Inflammatory macrophage treated with lipopolysaccharide for 1 hour (primary cell): Measurements from ENCODE around the gene LY6G6F.
"Not testable (repeated sequence)": the region's sequence is repeated elsewhere in the genome, so short reads cannot be mapped to it uniquely, and the experiment has no call there.

ENCODE experiments used
- DNase-seq, 2 donors: peaks; one replicate each; pipeline ENCODE4 v3.0.0-alpha.2; 2020 to 2022

LY6G6F gene

GRCh38 chr6:31702819-31703716 is 3.6 kb upstream of the LY6G6F start, which contains the start of gene ABHD16A:
Gene ABHD16A, minus strand, starts transcription at chr6:31703324. Its CDS starts 43 bp downstream, at chr6:31703281.
- DNase-seq: peak; percentile 97 to 99

- DNase-seq: no peak
These were observed 735 bp upstream of the LY6G6F start for GRCh38 chr6:31705931-31706330.

DNA sequence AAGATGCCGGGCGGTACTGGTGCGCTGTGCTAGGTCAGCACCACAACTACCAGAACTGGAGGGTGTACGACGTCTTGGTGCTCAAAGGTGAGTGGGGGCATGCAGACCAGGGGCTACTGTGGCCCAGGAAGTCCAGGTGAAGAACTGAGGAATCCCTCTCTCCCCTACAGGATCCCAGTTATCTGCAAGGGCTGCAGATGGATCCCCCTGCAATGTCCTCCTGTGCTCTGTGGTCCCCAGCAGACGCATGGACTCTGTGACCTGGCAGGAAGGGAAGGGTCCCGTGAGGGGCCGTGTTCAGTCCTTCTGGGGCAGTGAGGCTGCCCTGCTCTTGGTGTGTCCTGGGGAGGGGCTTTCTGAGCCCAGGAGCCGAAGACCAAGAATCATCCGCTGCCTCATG is 1.0 kb downstream of the LY6G6F start:
- no peak for DNase-seq

DNA sequence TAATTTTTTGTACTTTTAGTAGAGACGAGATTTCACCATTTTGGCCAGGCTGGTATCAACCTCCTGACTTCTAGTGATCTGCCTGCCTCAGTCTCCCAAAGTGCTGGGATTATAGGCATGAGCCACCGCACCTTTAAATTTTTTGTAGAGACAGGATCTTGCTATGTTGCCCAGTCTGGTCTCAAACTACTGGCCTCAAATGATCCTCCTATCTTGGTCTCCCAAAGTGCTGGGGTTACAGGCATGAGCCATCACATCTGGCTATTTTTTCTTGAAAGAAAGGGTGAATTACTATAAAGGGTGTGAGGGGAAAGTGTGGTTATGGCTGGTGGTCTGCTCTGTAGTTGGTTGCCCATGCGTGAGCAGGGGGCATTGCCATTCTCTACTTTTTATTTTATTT is 1.6 kb downstream of the LY6G6F start:
- DNase-seq: no peak

DNA sequence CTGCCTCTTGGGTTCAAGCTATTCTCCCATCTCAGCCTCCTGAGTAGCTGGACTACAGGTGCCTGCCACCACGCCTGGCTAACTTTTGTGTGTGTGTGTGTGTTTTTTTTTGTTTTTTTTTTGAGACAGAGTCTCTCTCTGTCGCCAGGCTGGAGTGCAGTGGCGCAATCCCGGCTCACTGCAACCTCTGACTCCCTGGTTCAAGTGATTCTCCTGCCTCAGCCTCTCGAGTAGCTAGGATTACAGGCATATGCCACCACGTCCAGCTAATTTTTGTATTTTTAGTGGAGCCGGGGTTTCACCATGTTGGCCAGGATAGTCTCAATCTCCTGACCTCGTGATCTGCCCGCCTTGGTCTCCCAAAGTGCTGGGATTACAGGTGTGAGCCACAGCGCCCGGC is 2.5 kb downstream of the LY6G6F start:
- DNase-seq: not testable (repeated sequence)

DNA sequence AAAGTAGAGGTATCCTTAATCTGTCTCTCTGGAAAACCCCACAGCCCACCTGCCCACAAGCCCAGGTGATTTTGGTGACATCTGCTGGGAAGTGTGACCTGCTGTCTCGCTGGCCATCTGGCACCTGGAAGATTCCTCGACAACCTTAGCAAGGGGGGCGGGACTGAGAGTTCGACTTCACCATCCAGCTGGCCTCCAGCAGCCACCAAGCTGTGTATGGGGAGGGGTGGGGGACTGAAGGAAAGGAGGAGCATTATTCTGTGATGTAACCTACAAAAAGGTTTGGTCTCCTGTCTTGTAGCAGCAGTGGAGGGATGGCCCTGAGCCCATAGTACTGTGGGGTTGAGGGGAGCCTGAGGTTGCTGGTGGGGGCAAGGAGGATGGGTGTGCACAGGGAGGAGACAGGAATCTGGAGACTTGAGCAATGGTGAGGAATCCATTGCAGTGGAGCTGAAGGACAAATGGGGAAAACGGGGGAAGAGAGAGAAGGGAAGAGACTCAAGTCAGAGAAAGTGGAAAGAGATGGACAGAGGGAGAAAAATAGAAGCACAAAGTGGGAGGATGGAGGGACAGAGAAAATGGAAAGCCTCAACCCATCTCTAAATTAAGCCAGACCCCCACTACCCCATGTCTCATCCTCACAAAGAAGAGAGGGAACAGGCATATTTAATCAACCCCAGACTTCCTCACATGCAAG is 4.0 kb downstream of the LY6G6F start:
- DNase-seq: no peak

DNA sequence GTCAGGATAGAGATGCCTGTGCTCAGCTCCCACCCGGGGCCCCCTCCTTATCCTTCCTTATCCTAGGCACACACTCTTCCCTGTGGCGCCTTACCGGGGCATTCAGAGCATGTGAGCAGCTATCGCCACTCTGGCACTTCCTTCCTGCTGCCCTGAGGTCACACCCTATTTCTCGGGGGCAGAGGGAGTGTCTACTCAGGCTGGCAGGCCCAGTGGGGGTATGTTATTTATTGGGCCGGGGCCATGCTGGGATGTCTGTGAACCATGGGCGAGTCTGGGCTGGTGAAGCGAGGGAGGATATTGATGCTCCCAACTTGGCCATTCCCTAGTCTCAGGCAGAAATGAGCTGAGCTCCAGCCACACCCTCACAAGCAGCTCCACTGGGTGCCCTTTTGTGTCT is 4.6 kb downstream of the LY6G6F start:
- peak; percentile 30 to 32 for DNase-seq

- DNase-seq: no peak
These were observed 5.6 kb downstream of the LY6G6F start for GRCh38 chr6:31712296-31712695.

DNA sequence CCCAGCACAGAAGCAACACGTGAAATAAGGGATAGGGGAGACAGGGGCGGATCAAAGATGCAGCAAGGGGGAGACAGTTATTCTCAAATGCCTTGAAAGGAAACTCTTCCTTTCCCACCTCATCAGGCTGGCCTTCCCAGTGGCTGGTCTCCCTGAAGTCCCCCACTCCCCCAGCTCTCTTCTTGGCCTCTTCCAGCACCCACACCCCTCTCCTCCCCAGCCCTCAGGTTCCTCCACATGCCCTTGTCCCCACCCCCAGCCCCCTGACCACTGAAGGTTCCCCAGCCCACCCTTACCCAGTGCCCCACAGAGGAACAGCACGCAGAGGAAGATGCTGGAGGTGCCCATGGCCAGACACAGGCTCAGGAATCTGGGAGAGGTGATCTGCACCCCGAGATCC is 6.8 kb downstream of the LY6G6F start:
- no peak for DNase-seq

DNA sequence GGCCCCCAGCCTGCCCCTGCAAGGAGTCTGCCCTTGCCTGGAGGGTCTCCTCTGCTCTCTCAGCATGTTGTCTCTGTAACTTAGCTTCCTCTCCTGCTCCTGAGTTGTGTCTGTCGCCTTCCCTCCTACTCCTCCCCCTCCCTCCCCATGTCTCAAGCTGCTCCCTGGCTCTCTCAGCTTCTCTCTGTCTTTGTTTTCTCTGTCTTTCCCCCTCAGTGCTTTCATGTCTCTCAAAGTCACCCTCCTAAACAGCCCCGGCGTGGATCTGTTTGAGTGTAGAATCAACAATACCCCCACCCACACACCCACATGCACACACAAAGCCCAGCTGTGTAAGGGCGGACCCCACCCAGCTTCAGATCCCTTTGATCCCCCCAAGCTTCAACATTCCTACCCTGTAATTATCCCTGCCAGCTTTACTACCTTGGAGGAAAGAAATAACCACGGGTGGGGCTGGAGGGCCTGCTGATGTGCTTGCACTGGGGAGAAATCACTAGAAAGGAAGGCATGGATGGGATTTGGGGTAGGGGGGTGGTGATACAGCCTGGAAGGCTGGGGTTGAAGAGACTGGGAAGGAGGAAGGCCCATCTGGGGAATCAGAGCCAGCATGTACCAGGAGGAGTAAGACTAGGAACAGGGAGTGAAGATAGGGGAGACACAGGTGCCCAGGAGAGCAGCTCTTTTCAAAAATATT is 7.5 kb downstream of the LY6G6F start:
- no peak for DNase-seq

DNA sequence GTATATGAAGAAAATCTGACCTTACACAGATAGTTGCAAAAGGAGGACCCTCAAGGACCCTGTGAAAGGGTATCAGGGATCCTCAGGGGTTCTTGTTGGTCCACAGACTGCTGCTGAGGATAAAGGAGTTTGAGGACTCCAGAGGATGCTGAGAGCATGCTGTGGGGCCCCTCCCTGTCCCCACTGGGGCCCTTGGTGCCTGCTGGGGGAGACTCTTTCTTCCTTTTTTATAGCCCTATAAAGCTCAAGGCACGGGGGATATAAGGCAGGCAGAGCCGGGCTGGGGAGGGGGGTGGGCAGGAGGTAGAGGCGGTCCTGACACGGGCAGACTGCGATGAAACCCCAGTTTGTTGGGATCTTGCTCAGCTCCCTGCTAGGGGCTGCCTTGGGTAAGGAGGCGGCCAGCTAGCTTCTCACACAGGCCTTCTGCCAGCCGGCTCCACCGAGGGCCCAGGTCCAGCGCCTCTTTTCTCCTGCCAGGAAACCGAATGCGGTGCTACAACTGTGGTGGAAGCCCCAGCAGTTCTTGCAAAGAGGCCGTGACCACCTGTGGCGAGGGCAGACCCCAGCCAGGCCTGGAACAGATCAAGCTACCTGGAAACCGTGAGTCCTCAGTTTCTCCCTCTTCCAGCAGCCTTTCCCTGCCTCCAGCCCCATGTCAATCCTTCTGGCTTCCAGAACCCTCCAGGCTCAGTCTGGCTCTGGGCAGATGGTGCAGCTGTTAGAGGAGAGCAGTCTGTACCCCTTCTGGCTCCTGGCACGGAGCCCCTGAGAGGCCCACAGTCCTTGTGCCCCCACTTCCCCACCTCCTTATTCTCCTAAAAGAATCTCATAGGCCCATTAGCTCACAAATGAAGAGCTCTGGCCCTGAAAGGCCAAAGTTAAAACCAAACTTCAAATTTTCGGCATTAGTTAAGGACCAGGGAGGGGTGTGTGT is 8.6 kb downstream of the LY6G6F start, which contains the start of gene LY6G6D:
LY6G6D (plus strand) TSS at position 327 of the 937 bp plus-strand sequence; CDS start at position 335, 8 bp downstream.
- no peak for DNase-seq

DNA sequence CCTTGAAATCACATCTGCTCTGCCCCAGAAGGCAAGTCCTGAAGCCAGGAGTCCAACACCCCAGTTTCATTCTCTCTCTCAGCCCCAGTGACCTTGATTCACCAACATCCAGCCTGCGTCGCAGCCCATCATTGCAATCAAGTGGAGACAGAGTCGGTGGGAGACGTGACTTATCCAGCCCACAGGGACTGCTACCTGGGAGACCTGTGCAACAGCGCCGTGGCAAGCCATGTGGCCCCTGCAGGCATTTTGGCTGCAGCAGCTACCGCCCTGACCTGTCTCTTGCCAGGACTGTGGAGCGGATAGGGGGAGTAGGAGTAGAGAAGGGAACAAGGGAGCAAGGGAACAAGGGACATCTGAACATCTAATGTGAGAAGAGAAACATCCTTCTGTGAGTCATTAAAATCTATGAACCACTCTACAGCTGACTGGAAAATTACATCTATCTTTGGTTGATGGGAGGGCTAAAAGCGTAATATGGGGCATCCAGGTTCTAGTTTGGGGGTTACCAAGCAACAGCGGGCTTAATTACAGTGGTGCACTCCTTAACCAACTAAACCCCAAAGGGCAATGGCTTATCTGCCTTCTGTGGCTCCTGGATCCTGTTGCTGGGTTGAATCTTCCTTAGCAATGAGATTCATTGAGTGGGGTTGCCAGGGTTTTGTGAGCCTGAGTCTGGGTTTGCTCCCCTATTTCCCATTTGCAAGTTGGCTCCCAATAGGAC is 11.0 kb downstream of the LY6G6F start:
- DNase-seq: no peak

DNA sequence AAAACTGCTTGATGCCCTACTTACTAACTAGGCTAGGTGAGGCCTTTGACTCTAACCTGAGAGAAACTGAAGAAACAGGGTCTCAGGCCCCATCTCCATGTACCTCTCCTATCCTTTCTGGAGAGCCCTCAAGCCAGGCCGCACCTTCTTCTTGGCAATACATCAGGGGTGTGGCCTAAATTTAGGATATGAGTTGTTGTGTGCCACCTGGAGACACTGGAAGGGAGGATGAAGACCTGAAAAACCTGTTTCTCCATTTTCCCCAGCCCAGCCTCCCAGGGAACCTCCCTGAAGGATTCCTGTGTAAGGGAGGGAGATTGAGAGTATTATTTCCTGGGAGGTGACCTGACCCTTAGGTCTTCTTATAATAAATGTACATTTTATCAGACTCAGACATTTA is 11.6 kb downstream of the LY6G6F start:
- no peak for DNase-seq

GRCh38 chr6:31719001-31719400 is 12.3 kb downstream of the LY6G6F start:
- DNase-seq: no peak

DNA sequence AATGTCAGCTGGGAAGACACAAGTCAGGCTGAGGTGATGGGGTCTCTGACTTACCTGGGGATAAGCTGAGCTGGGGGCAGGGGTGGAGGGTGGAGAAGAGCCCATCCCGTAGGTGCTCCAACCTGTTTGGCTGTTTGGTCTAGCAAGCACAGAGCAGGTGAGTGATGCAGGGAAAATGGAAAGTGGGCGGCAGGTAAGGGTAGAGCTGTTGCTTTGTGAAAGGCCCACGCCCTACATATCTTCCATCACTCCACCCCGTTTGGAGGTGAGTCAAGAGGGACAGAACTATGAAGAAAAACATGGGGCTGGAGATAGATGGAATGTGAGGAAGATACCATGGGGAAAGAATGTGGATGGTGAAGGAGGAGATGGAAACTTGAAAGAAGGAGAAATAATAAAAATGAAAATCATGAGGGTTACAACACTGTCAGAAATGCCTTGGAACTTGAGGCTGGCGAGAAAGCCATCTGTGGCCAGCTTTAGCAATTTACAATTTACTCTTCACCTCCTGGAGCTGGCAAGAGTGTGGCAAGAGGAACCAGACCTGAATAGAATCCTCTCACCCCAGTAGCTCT is 13.6 kb downstream of the LY6G6F start:
- no peak for DNase-seq

DNA sequence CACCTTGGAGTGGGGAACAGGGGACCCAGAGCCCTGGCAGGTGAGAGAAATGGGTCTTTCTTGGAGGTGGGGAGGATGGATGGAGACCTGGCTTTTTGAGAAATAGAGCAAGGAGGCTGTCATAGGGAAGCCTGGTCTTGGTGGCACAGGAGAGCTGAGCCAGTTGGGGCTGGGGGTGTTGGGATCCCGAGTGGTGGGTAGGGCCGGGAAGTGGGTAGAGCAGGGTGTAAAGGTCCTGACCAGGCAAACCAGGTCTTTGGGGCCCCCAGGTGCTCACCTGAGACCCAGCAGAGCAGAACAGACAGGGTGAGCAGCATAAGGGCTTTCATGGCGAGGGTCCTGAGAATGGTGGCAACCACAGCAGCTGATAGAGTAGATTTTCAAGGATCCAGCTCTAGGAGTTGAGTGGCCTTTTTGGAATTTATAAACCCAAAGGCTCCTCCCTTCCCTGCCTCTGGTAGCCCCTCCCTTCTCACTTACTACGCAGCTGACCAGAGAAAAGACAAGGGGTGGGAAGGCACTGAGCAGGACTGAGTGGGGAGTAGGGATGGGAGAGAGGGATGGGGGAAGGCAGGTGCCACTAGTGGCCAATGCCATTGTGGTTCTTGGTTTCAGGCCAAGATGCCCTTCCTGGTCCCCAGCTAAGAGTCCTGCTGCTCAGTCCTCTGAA is 14.8 kb downstream of the LY6G6F start, which contains the start of gene LY6G6C:
LY6G6C (minus strand) TSS at position 396 of the 670 bp plus-strand sequence; CDS start at position 329, 67 bp downstream.
- DNase-seq: no peak

DNA sequence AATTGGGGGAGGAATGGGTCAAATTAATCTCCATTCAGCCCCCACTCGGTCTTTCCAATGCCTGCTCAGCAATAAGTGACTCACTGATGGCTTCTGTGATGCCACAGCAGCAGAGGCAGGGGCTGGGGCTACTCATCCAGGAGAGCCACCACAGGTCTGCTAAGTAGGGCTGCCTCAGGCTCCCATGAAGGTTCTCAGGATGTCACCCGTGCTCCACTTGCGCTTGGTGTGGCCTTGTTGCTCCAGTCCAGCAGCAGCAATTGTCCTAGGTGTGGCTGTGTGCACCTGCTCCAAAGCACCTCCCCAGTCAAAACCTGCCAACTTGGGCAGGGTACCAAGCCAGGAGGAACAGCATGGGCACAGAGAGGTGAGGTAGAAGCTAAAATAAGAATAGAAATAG is 15.5 kb downstream of the LY6G6F start:
- DNase-seq: no peak

DNA sequence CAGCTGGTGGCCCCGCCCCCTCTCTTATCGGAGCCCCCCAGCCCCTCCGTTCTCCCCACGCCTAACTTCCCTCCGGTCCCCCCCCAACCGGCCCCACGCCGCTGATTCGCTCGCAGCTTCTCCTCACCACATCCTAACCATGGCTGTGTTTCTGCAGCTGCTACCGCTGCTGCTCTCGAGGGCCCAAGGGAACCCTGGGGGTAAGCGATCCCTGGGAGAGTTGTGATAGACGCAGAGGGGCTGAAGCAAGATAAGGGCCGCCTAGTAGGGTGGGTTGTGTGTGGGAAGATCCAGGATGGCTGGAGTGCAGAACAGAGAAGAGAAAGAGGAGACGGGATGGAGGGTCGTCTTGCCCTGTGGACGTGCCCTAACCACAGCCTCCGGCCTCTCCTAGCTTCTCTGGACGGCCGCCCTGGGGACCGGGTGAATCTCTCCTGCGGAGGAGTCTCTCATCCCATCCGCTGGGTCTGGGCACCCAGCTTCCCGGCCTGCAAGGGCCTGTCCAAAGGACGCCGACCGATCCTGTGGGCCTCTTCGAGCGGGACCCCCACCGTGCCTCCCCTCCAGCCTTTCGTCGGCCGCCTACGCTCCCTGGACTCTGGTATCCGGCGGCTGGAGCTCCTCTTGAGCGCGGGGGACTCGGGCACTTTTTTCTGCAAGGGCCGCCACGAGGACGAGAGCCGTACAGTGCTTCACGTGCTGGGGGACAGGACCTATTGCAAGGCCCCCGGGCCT is 16.7 kb downstream of the LY6G6F start, which contains the start of gene MPIG6B:
MPIG6B (plus strand) TSS at position 129 of the 735 bp plus-strand sequence; CDS start at position 140, 11 bp downstream.
- DNase-seq: no peak

GRCh38 chr6:31723980-31724691 is 17.5 kb downstream of the LY6G6F start:
- no peak for DNase-seq
